ENCODE results near the gene BLMH. TPM values are rescaled to one million over a fixed set of nuclear protein-coding genes. Genes with fewer than 3 reads are reported as not detected.

Gene BLMH
- total and polyA plus RNA-seq, 9 donors: 12.9 to 32.0 (median 23.1) TPM

- H3K36me3 ChIP-seq: no peaks in the 10 kb centered on the region
- H3K4me1 ChIP-seq (ENCODE audit: insufficient read depth): no peaks in the 10 kb centered on the region
- TF ChIP-seq EP300 (IDR thresholded peaks at IDR 0.05) (no peak), CTCF (IDR thresholded peaks at IDR 0.05) (no peak), POLR2A (IDR thresholded peaks at IDR 0.05) (no peak)
- no peaks in the 10 kb centered on the region for H3K27me3 ChIP-seq
- WGBS, 3 donors: 34 to 46% (median 42%) methylated on average over 2 of the region's 2 CpGs
- intact Hi-C loops (cut with DNase I): no loop called here
- H3K4me3 ChIP-seq: no peak overlapping the region
- no peak for DNase-seq
- no peaks in the 10 kb centered on the region for H3K9me3 ChIP-seq
- H3K27ac ChIP-seq: no peak overlapping the region
Observed at GRCh38 chr17:30315106-30315505, 23.4 kb upstream of the BLMH start.

GRCh38 chr17:30314474-30314873 lies 22.7 kb upstream of the BLMH start:
- H3K9me3 ChIP-seq: no peaks in the 10 kb centered on the region
- intact Hi-C loops (cut with DNase I): no loop called here
- H3K27me3 ChIP-seq: no peaks in the 10 kb centered on the region
- no peaks in the 10 kb centered on the region for H3K36me3 ChIP-seq
- 46 to 74% (median 48%) methylated on average over 1 of the region's 1 CpG for WGBS, 3 donors
- no peaks in the 10 kb centered on the region for H3K4me1 ChIP-seq (ENCODE audit: insufficient read depth)
- no peak for DNase-seq
- H3K4me3 ChIP-seq: no peak overlapping the region
- H3K27ac ChIP-seq: no peak overlapping the region
- TF ChIP-seq CTCF (IDR thresholded peaks at IDR 0.05) (no peak), POLR2A (IDR thresholded peaks at IDR 0.05) (no peak), EP300 (IDR thresholded peaks at IDR 0.05) (no peak)

- no peak overlapping the region for H3K4me3 ChIP-seq
- TF ChIP-seq CTCF (IDR thresholded peaks at IDR 0.05) (no peak), POLR2A (IDR thresholded peaks at IDR 0.05) (no peak), EP300 (IDR thresholded peaks at IDR 0.05) (no peak)
- intact Hi-C loops (cut with DNase I): no loop called here
- no peaks in the 10 kb centered on the region for H3K27me3 ChIP-seq
- H3K4me1 ChIP-seq (ENCODE audit: insufficient read depth): no peaks in the 10 kb centered on the region
- no peak overlapping the region for H3K27ac ChIP-seq
- H3K36me3 ChIP-seq: no peaks in the 10 kb centered on the region
- no peak for DNase-seq
- WGBS, 3 donors: 77 to 81% (median 80%) methylated on average over 2 of the region's 2 CpGs
- H3K9me3 ChIP-seq: no peaks in the 10 kb centered on the region
Observed at GRCh38 chr17:30312226-30312625, 20.5 kb upstream of the BLMH start.

- no peak overlapping the region for H3K4me3 ChIP-seq
- no peak overlapping the region for H3K27ac ChIP-seq
- 92 to 100% (median 94%) methylated on average over 2 of the region's 2 CpGs for WGBS, 3 donors
- no peaks in the 10 kb centered on the region for H3K27me3 ChIP-seq
- no peaks in the 10 kb centered on the region for H3K36me3 ChIP-seq
- intact Hi-C loops (cut with DNase I): no loop called here
- no peak for TF ChIP-seq EP300 (IDR thresholded peaks at IDR 0.05)
- no peak for TF ChIP-seq CTCF (IDR thresholded peaks at IDR 0.05)
- no peak for TF ChIP-seq POLR2A (IDR thresholded peaks at IDR 0.05)
- no peaks in the 10 kb centered on the region for H3K9me3 ChIP-seq
- no peaks in the 10 kb centered on the region for H3K4me1 ChIP-seq (ENCODE audit: insufficient read depth)
- no peak for DNase-seq
Observed at GRCh38 chr17:30310562-30310961, 18.8 kb upstream of the BLMH start.

- H3K9me3 ChIP-seq: no peaks in the 10 kb centered on the region
- WGBS, 3 donors: 78 to 83% (median 79%) methylated on average over 6 of the region's 6 CpGs
- H3K36me3 ChIP-seq: no peaks in the 10 kb centered on the region
- no peak for TF ChIP-seq CTCF (IDR thresholded peaks at IDR 0.05)
- TF ChIP-seq EP300 (IDR thresholded peaks at IDR 0.05): no peak
- no peak for TF ChIP-seq POLR2A (IDR thresholded peaks at IDR 0.05)
- H3K27me3 ChIP-seq: no peaks in the 10 kb centered on the region
- H3K4me3 ChIP-seq: no peak overlapping the region
- intact Hi-C loops (cut with DNase I): no loop called here
- H3K27ac ChIP-seq: no peak overlapping the region
- H3K4me1 ChIP-seq (ENCODE audit: insufficient read depth): no peaks in the 10 kb centered on the region
- no peak for DNase-seq
Observed at GRCh38 chr17:30309591-30309990, 17.8 kb upstream of the BLMH start.

Measured in ovary (tissue), 9 donors.